Fibroblast of villous mesenchyme (primary cell): ENCODE data around the gene PASK. TPM values are rescaled to one million over a fixed set of nuclear protein-coding genes. Genes with fewer than 3 reads are reported as not detected.

ENCODE experiments used
- DNase-seq: peaks from one replicate; pipeline ENCODE4 v3.0.0-alpha.2; 2010; ENCODE audit warnings: low read depth
- H3K4me3 ChIP-seq: 2 replicates; pipeline ENCODE4 v1.5.1; 2011; ENCODE audit warnings: low read depth, mild to moderate bottlenecking, low read length
- CTCF ChIP-seq: IDR thresholded peaks from 2 replicates; pipeline ENCODE4 v1.5.1; 2012; ENCODE audit warnings: low read depth, mild to moderate bottlenecking, low read length; ENCODE audit not compliant: insufficient read depth
- total RNA-seq: library from RNA; depleted of rRNA; stranded (reverse); fragments of >200 nt; gene quantifications from 2 replicates; pipeline ENCODE4 v1.2.3, GENCODE V29; 2012

Gene PASK
- total RNA-seq, 1 donor: 2.6 TPM

GRCh38 chr2:241180495-241180894, 31.2 kb upstream of the PASK start:
- no peak overlapping the region for H3K4me3 ChIP-seq
- no peak for DNase-seq
- TF ChIP-seq CTCF: no peak

- TF ChIP-seq CTCF: no peak
- H3K4me3 ChIP-seq: no peak overlapping the region
- peak; percentile 5 for DNase-seq
These were observed 30.6 kb upstream of the PASK start for GRCh38 chr2:241179899-241180298.

GRCh38 chr2:241178961-241179360, 29.7 kb upstream of the PASK start:
- no peak overlapping the region for H3K4me3 ChIP-seq
- no peak for DNase-seq
- TF ChIP-seq CTCF: no peak

- TF ChIP-seq CTCF: no peak
- no peak for DNase-seq
These were observed 28.5 kb upstream of the PASK start for GRCh38 chr2:241177526-241178334.

GRCh38 chr2:241173557-241173956, 24.3 kb upstream of the PASK start:
- H3K4me3 ChIP-seq: no peak overlapping the region
- peak; percentile 12 for DNase-seq
- TF ChIP-seq CTCF: no peak

More at GRCh38 chr2:241177526-241178334, 28.5 kb upstream of the PASK start:
- no peak overlapping the region for H3K4me3 ChIP-seq

- no peak overlapping the region for H3K4me3 ChIP-seq
- DNase-seq: no peak
- no peak for TF ChIP-seq CTCF
These were observed 19.1 kb upstream of the PASK start for GRCh38 chr2:241168366-241168765.
